ENCODE data around the gene PCNX3.

DNA sequence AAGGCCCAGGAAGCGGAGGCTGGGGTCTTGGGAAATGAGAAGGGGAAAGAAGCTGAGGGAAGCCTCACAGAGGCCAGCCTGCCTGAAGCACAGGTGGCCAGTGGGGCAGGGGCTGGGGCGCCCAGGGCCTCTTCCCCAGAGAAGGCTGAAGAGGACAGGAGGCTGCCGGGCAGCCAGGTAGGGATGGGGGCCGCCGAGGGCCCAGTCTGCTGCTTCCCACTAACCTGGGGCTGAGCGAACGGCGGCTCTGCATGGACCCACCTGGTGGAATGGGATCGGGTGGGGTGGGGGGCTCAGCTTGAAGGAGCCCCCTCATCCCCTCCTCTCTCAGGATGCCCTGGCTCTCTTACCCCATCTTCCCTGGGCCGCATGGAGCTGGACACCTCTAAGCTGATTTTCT lies 32.0 kb upstream of the PCNX3 start:
- TF ChIP-seq POLR2A (IDR thresholded peaks at IDR 0.05; ENCODE audit: low read depth, low read length) = no peak
- no peak for TF ChIP-seq TAF1 (IDR thresholded peaks at IDR 0.05; ENCODE audit: low read depth, low read length)
- TF ChIP-seq SPI1 (IDR thresholded peaks at IDR 0.05; ENCODE audit: low read depth, low read length) = no peak
